Activated T-helper 2 cell treated with anti-CD3 and anti-CD28 coated beads, Interferon-gamma antibody, Interleukin-2, Interleukin-4, amounts not matched to agents 10 μg/mL and 5 μg/mL and 100 μg/mL, durations not matched to agents 14 hours and 24 hours and 36 hours (primary cell): ENCODE data around the gene TUT4. TPM values are rescaled to one million over a fixed set of nuclear protein-coding genes. Genes with fewer than 3 reads are reported as not detected.

Experiments
- DNase-seq: peaks from one replicate; pipeline ENCODE4 v3.0.0; 2021; ENCODE audit warnings: low spot score
- H3K27ac Mint-ChIP-seq: one replicate; pipeline ENCODE4 v1.8.0; 2021; ENCODE audit warnings: mixed read lengths
- H3K27me3 Mint-ChIP-seq: one replicate; pipeline ENCODE4 v1.8.0; 2021; ENCODE audit warnings: low read depth, mixed read lengths
- H3K36me3 Mint-ChIP-seq: one replicate; pipeline ENCODE4 v1.8.0; 2021; ENCODE audit warnings: low read depth, mixed read lengths
- H3K4me1 Mint-ChIP-seq: one replicate; pipeline ENCODE4 v1.8.0; 2021; ENCODE audit warnings: low read depth, mixed read lengths
- H3K4me3 Mint-ChIP-seq: one replicate; pipeline ENCODE4 v1.8.0; 2021; ENCODE audit warnings: low read depth, mild to moderate bottlenecking, moderate library complexity, mixed read lengths
- H3K9me3 Mint-ChIP-seq: one replicate; pipeline ENCODE4 v1.8.0; 2021; ENCODE audit warnings: mixed read lengths
- intact Hi-C: fragments of 100-400 bp; cut with micrococcal nuclease; formaldehyde crosslinking; loops from one replicate; pipeline ENCODE4 v1.15.1; 2023
- total RNA-seq: library from RNA; stranded (reverse); gene quantifications from 2 replicates; pipeline ENCODE4 v1.2.3, GENCODE V29; 2022

TUT4 gene
- total RNA-seq, 1 donor from 2014 or later: 63.1 TPM

- H3K27ac Mint-ChIP-seq: no peak overlapping the region
- H3K27me3 Mint-ChIP-seq: peaks cover 6% of the 10 kb centered on the region
- H3K9me3 Mint-ChIP-seq: no peaks in the 10 kb centered on the region
- no peak for DNase-seq
- intact Hi-C loops: no loop called here
- no peaks in the 10 kb centered on the region for H3K36me3 Mint-ChIP-seq
- no peaks in the 10 kb centered on the region for H3K4me1 Mint-ChIP-seq
- H3K4me3 Mint-ChIP-seq: no peak overlapping the region
Observed at GRCh38 chr1:52559875-52560274, 7.0 kb upstream of the TUT4 start.

GRCh38 chr1:52558941-52559340, 6.0 kb upstream of the TUT4 start:
- intact Hi-C loops: no loop called here
- Mint-ChIP-seq H3K4me3 (no peak overlapping the region), H3K27me3 (peaks cover 6% of the 10 kb centered on the region), H3K27ac (no peak overlapping the region), H3K4me1 (peaks cover 6% of the 10 kb centered on the region), H3K9me3 (no peaks in the 10 kb centered on the region), H3K36me3 (no peaks in the 10 kb centered on the region)
- no peak for DNase-seq

- peaks cover 7% of the 10 kb centered on the region for H3K4me1 Mint-ChIP-seq
- H3K4me3 Mint-ChIP-seq: no peak overlapping the region
- intact Hi-C loops: no loop called here
- DNase-seq: no peak
- no peaks in the 10 kb centered on the region for H3K9me3 Mint-ChIP-seq
- peaks cover 6% of the 10 kb centered on the region for H3K27me3 Mint-ChIP-seq
- no peak overlapping the region for H3K27ac Mint-ChIP-seq
- no peaks in the 10 kb centered on the region for H3K36me3 Mint-ChIP-seq
Observed at GRCh38 chr1:52556641-52557360, 3.9 kb upstream of the TUT4 start.

GRCh38 chr1:52554756-52555155, 1.9 kb upstream of the TUT4 start:
- H3K9me3 Mint-ChIP-seq: no peaks in the 10 kb centered on the region
- H3K36me3 Mint-ChIP-seq: no peaks in the 10 kb centered on the region
- H3K27me3 Mint-ChIP-seq: peaks cover 6% of the 10 kb centered on the region
- intact Hi-C loops: loop anchor here (5.0 kb wide), 2 partner anchors 83 to 132 kb away; no protein-coding TSS in a partner anchor
- peaks cover 10% of the 10 kb centered on the region for H3K4me1 Mint-ChIP-seq
- no peak overlapping the region for H3K27ac Mint-ChIP-seq
- H3K4me3 Mint-ChIP-seq: peak overlapping the region; percentile 66
- no peak for DNase-seq

- peak overlapping the region; percentile 72 for H3K4me3 Mint-ChIP-seq
- H3K27me3 Mint-ChIP-seq: peaks cover 6% of the 10 kb centered on the region
- intact Hi-C loops: loop anchor here (5.0 kb wide), 2 partner anchors 83 to 132 kb away; no protein-coding TSS in a partner anchor
- peaks cover 14% of the 10 kb centered on the region for H3K4me1 Mint-ChIP-seq
- peak overlapping the region; percentile 36 for H3K27ac Mint-ChIP-seq
- H3K36me3 Mint-ChIP-seq: no peaks in the 10 kb centered on the region
- no peaks in the 10 kb centered on the region for H3K9me3 Mint-ChIP-seq
- no peak for DNase-seq
Observed at GRCh38 chr1:52554267-52554640, 1.4 kb upstream of the TUT4 start.

- Mint-ChIP-seq H3K36me3 (no peaks in the 10 kb centered on the region), H3K27ac (no peak overlapping the region), H3K4me1 (peaks cover 20% of the 10 kb centered on the region), H3K9me3 (no peaks in the 10 kb centered on the region), H3K27me3 (peaks cover 4% of the 10 kb centered on the region), H3K4me3 (peak overlapping the region; percentile 72)
- DNase-seq: peak; percentile 81
- intact Hi-C loops: loop anchor here (2.0 to 5.0 kb wide), 3 partner anchors 49 to 131 kb away; partner anchors contain the start of gene GPX7
Observed at GRCh38 chr1:52553362-52554266, 722 bp upstream of the TUT4 start.

GRCh38 chr1:52552236-52552504, 722 bp downstream of the TUT4 start:
- intact Hi-C loops: loop anchor here (1.0 to 5.0 kb wide), 7 partner anchors 51 to 496 kb away; partner anchors contain the start of genes BTF3L4, GPX7, ORC1 and PRPF38A
- H3K9me3 Mint-ChIP-seq: no peaks in the 10 kb centered on the region
- H3K27ac Mint-ChIP-seq: no peak overlapping the region
- peak; percentile 65 for DNase-seq
- H3K4me3 Mint-ChIP-seq: no peak overlapping the region
- peaks cover 2% of the 10 kb centered on the region for H3K27me3 Mint-ChIP-seq
- peaks cover 24% of the 10 kb centered on the region for H3K4me1 Mint-ChIP-seq
- peaks cover 3% of the 10 kb centered on the region for H3K36me3 Mint-ChIP-seq

GRCh38 chr1:52551507-52552235, 1.2 kb downstream of the TUT4 start:
- peak; percentile 26 for DNase-seq
- H3K27ac Mint-ChIP-seq: no peak overlapping the region
- peaks cover 24% of the 10 kb centered on the region for H3K4me1 Mint-ChIP-seq
- H3K27me3 Mint-ChIP-seq: peaks cover 1% of the 10 kb centered on the region
- no peaks in the 10 kb centered on the region for H3K9me3 Mint-ChIP-seq
- intact Hi-C loops: loop anchor here (1.0 to 5.0 kb wide), 8 partner anchors 28 to 495 kb away; partner anchors contain the start of genes BTF3L4, GPX7, ORC1 and PRPF38A
- H3K4me3 Mint-ChIP-seq: no peak overlapping the region
- H3K36me3 Mint-ChIP-seq: peaks cover 3% of the 10 kb centered on the region

GRCh38 chr1:52550447-52550846, 2.4 kb downstream of the TUT4 start:
- H3K4me3 Mint-ChIP-seq: peak overlapping the region; percentile 41
- H3K4me1 Mint-ChIP-seq: peaks cover 27% of the 10 kb centered on the region
- peaks cover 6% of the 10 kb centered on the region for H3K9me3 Mint-ChIP-seq
- no peak for DNase-seq
- no peaks in the 10 kb centered on the region for H3K27me3 Mint-ChIP-seq
- intact Hi-C loops: loop anchor here (5.0 kb wide), 2 partner anchors 87 to 128 kb away; no protein-coding TSS in a partner anchor
- peaks cover 11% of the 10 kb centered on the region for H3K36me3 Mint-ChIP-seq
- H3K27ac Mint-ChIP-seq: no peak overlapping the region

- intact Hi-C loops: loop anchor here (5.0 kb wide), 1 partner anchor 128 kb away; no protein-coding TSS in a partner anchor
Observed at GRCh38 chr1:52549267-52549666, 3.6 kb downstream of the TUT4 start.

GRCh38 chr1:52546852-52547251, 6.0 kb downstream of the TUT4 start:
- intact Hi-C loops: loop anchor here (5.0 kb wide), 1 partner anchor 130 kb away; no protein-coding TSS in a partner anchor
- no peak overlapping the region for H3K27ac Mint-ChIP-seq
- no peak for DNase-seq
- peaks cover 20% of the 10 kb centered on the region for H3K4me1 Mint-ChIP-seq
- peaks cover 42% of the 10 kb centered on the region for H3K36me3 Mint-ChIP-seq
- peaks cover 26% of the 10 kb centered on the region for H3K9me3 Mint-ChIP-seq
- H3K27me3 Mint-ChIP-seq: no peaks in the 10 kb centered on the region
- no peak overlapping the region for H3K4me3 Mint-ChIP-seq

More at GRCh38 chr1:52549267-52549666, 3.6 kb downstream of the TUT4 start:
- peaks cover 12% of the 10 kb centered on the region for H3K9me3 Mint-ChIP-seq
- no peak overlapping the region for H3K27ac Mint-ChIP-seq
- H3K36me3 Mint-ChIP-seq: peaks cover 23% of the 10 kb centered on the region
- H3K27me3 Mint-ChIP-seq: no peaks in the 10 kb centered on the region
- H3K4me3 Mint-ChIP-seq: no peak overlapping the region
- H3K4me1 Mint-ChIP-seq: peaks cover 23% of the 10 kb centered on the region
- no peak for DNase-seq
